Stimulated activated CD4-positive, alpha-beta T cell treated with anti-CD3 and anti-CD28 coated beads, Interleukin-4, amount 100 ng/mL, for 1 hour (primary cell): ENCODE results near the gene TWIST1.

ENCODE experiments used
- DNase-seq: peaks from one replicate; pipeline ENCODE4 v3.0.0-alpha.2; 2020

Gene TWIST1

GRCh38 chr7:19117091-19117869 lies at the start of gene TWIST1:
Gene TWIST1, minus strand, starts transcription at chr7:19117636. Its CDS starts 315 bp downstream, at chr7:19117321.
- no peak for DNase-seq

GRCh38 chr7:19161671-19162070 lies 44.2 kb upstream of the TWIST1 start:
- DNase-seq: no peak

GRCh38 chr7:19146699-19147098 lies 29.3 kb upstream of the TWIST1 start:
- DNase-seq: no peak

- no peak for DNase-seq
These were observed 28.1 kb upstream of the TWIST1 start for GRCh38 chr7:19145434-19146115.

GRCh38 chr7:19144661-19145433 lies 27.4 kb upstream of the TWIST1 start, which contains the start of gene FERD3L:
Gene FERD3L, minus strand, starts transcription at chr7:19145421. Its CDS starts 59 bp downstream, at chr7:19145362.
- DNase-seq: no peak

GRCh38 chr7:19143881-19144574 lies 26.6 kb upstream of the TWIST1 start:
- no peak for DNase-seq

- DNase-seq: no peak
These were observed 22.4 kb upstream of the TWIST1 start for GRCh38 chr7:19139706-19140327.

- DNase-seq: no peak
These were observed 16.4 kb upstream of the TWIST1 start for GRCh38 chr7:19133886-19134285.

GRCh38 chr7:19133390-19133789 lies 16.0 kb upstream of the TWIST1 start:
- DNase-seq: no peak

GRCh38 chr7:19128856-19129255 lies 11.4 kb upstream of the TWIST1 start:
- no peak for DNase-seq

GRCh38 chr7:19121977-19122588 lies 4.6 kb upstream of the TWIST1 start:
- no peak for DNase-seq

GRCh38 chr7:19119870-19120486 lies 2.5 kb upstream of the TWIST1 start:
- no peak for DNase-seq

- DNase-seq: no peak
These were observed 1.9 kb upstream of the TWIST1 start for GRCh38 chr7:19119372-19119771.

- DNase-seq: no peak
These were observed 1.4 kb upstream of the TWIST1 start for GRCh38 chr7:19118636-19119371.

- DNase-seq: no peak
These were observed 603 bp upstream of the TWIST1 start for GRCh38 chr7:19117870-19118608.

- no peak for DNase-seq
These were observed 1.0 kb downstream of the TWIST1 start for GRCh38 chr7:19116121-19117090.

- DNase-seq: no peak
These were observed 2.9 kb downstream of the TWIST1 start for GRCh38 chr7:19114551-19114855.

GRCh38 chr7:19113855-19114550 lies 3.4 kb downstream of the TWIST1 start:
- no peak for DNase-seq
